Muscle of arm (tissue), 12 donors: Measurements from ENCODE around the gene ROS1. TPM values are rescaled to one million over a fixed set of nuclear protein-coding genes. Genes with fewer than 3 reads are reported as not detected.

ENCODE experiments used
- DNase-seq: peaks from one replicate; pipeline ENCODE4 v3.0.0-alpha.2; 2013
- polyA plus RNA-seq, 12 donors: library from polyadenylated mRNA; unstranded; fragments of 120-200 nt; gene quantifications; one replicate each; pipeline ENCODE4 v1.2.1, GENCODE V29; 2013; ENCODE audit not compliant: insufficient read length in 12 of 12

Gene ROS1
- polyA plus RNA-seq, 12 donors = 0.11 to 0.38 (median 0.19) TPM; not detected in 2

GRCh38 chr6:117311310-117311709 lies 114.4 kb downstream of the ROS1 start:
- DNase-seq = no peak

GRCh38 chr6:117309611-117310010 lies 116.1 kb downstream of the ROS1 start:
- DNase-seq = no peak

GRCh38 chr6:117309069-117309468 lies 116.7 kb downstream of the ROS1 start:
- DNase-seq = no peak

GRCh38 chr6:117307655-117308054 lies 118.1 kb downstream of the ROS1 start:
- DNase-seq = no peak

- no peak for DNase-seq
Observed at GRCh38 chr6:117306227-117306790, 119.4 kb downstream of the ROS1 start.

- DNase-seq = no peak
Observed at GRCh38 chr6:117304446-117304845, 121.3 kb downstream of the ROS1 start.

GRCh38 chr6:117303323-117303722 lies 122.4 kb downstream of the ROS1 start:
- DNase-seq = no peak

GRCh38 chr6:117298941-117299340 lies 126.8 kb downstream of the ROS1 start:
- no peak for DNase-seq

- DNase-seq = no peak
Observed at GRCh38 chr6:117290173-117290846, 135.4 kb downstream of the ROS1 start.

GRCh38 chr6:117288083-117288715 lies 137.5 kb downstream of the ROS1 start:
- DNase-seq = no peak

- DNase-seq = no peak
Observed at GRCh38 chr6:117280922-117281321, 144.8 kb downstream of the ROS1 start.

- no peak for DNase-seq
Observed at GRCh38 chr6:117276778-117277316, 148.9 kb downstream of the ROS1 start.

- DNase-seq = no peak
Observed at GRCh38 chr6:117275711-117276110, 150.0 kb downstream of the ROS1 start.

- DNase-seq = no peak
Observed at GRCh38 chr6:117275205-117275604, 150.5 kb downstream of the ROS1 start.

GRCh38 chr6:117272891-117273290 lies 152.9 kb downstream of the ROS1 start:
- no peak for DNase-seq

- no peak for DNase-seq
Observed at GRCh38 chr6:117272032-117272866, 153.5 kb downstream of the ROS1 start.

GRCh38 chr6:117270843-117271507 lies 154.8 kb downstream of the ROS1 start:
- no peak for DNase-seq

- DNase-seq = no peak
Observed at GRCh38 chr6:117270055-117270842, 155.5 kb downstream of the ROS1 start.

- no peak for DNase-seq
Observed at GRCh38 chr6:117269638-117270054, 156.1 kb downstream of the ROS1 start.

- DNase-seq = no peak
Observed at GRCh38 chr6:117268924-117269323, 156.8 kb downstream of the ROS1 start.
